Measurements from ENCODE around the gene ANKRD63.

ANKRD63 gene

DNA sequence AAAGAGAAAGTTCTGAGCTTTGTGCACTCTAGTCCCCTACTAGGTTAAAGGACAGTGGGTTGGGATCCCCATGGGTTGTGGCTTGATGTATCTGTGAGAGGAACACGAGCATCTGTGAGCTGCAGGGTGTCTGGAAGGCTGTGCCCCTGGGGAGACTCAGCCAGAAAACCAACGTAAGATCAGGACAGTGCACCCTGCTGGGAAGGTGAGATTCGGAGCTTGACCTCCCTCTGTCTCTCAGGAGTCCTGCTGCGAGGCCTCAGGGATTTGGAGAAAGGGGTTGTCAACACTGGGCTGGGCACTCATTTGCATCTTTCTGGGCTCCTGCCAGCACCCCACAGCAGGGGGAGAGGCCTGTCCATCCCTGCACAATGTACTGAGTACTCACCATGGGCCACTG, 15.2 kb downstream of the ANKRD63 start:
- TF ChIP-seq, protein P1, sequence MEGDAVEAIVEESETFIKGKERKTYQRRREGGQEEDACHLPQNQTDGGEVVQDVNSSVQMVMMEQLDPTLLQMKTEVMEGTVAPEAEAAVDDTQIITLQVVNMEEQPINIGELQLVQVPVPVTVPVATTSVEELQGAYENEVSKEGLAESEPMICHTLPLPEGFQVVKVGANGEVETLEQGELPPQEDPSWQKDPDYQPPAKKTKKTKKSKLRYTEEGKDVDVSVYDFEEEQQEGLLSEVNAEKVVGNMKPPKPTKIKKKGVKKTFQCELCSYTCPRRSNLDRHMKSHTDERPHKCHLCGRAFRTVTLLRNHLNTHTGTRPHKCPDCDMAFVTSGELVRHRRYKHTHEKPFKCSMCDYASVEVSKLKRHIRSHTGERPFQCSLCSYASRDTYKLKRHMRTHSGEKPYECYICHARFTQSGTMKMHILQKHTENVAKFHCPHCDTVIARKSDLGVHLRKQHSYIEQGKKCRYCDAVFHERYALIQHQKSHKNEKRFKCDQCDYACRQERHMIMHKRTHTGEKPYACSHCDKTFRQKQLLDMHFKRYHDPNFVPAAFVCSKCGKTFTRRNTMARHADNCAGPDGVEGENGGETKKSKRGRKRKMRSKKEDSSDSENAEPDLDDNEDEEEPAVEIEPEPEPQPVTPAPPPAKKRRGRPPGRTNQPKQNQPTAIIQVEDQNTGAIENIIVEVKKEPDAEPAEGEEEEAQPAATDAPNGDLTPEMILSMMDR (IDR thresholded peaks at IDR 0.05; ENCODE audit: poor library complexity, severe bottlenecking) = no peak
- Histone ChIP-seq H3K4me3 (ENCODE audit: severe bottlenecking) (no peak overlapping the region), H3K9me3 (ENCODE audit: severe bottlenecking) (no peaks in the 10 kb centered on the region), H3K36me3 (ENCODE audit: low read depth) (peaks cover 4% of the 10 kb centered on the region; the same call in 1 of the 2 replicates), H3K27me3 (ENCODE audit: insufficient read depth, poor library complexity, severe bottlenecking) (no peaks in the 10 kb centered on the region), H3K4me1 (ENCODE audit: insufficient read depth, poor library complexity, severe bottlenecking) (peaks cover 8% of the 10 kb centered on the region), H3K27ac (ENCODE audit: poor library complexity, severe bottlenecking) (peak overlapping the region; percentile 59)
- ATAC-seq (ENCODE audit: low read depth) (no peak), DNase-seq (ENCODE audit: low spot score) (no peak)

DNA sequence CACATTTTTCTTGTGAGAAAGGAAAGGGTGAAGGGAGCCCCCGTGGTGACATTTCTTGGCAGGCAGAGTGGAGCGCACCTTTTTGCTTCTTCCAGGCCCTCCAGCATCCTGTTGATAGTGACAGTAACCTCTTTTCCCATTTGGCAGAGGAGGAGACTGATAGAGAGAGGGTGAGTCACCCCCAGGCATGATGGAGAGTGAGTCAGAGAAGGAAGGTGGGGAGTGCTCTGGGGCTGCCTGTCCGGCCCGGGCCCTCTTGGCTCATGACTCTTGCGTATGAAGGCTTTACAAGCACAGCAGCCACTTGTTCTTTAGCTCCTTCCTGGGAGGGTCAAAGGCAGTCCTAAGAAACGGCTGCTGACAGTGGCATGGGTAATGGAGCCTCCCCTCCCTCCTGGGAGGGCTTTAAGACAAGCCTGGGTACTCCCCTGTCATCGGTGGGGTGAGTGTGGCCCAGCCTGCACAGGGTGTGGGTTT, 16.0 kb downstream of the ANKRD63 start:
- H3K27ac ChIP-seq (ENCODE audit: poor library complexity, severe bottlenecking) = peak overlapping the region; percentile 59
- H3K27me3 ChIP-seq (ENCODE audit: insufficient read depth, poor library complexity, severe bottlenecking) = no peaks in the 10 kb centered on the region
- DNase-seq (ENCODE audit: low spot score) = peak; percentile 98
- H3K36me3 ChIP-seq (ENCODE audit: low read depth) = peaks cover 9% of the 10 kb centered on the region; the same call in 1 of the 2 replicates
- no peaks in the 10 kb centered on the region for H3K9me3 ChIP-seq (ENCODE audit: severe bottlenecking)
- H3K4me3 ChIP-seq (ENCODE audit: severe bottlenecking) = no peak overlapping the region
- ATAC-seq (ENCODE audit: low read depth) = peak; percentile 99
- H3K4me1 ChIP-seq (ENCODE audit: insufficient read depth, poor library complexity, severe bottlenecking) = peaks cover 8% of the 10 kb centered on the region
- TF ChIP-seq, protein P1 (IDR thresholded peaks at IDR 0.05; ENCODE audit: poor library complexity, severe bottlenecking) = no peak

- DNase-seq (ENCODE audit: low spot score) (no peak), ATAC-seq (ENCODE audit: low read depth) (no peak)
- H3K36me3 ChIP-seq (ENCODE audit: low read depth) = peaks cover 9% of the 10 kb centered on the region; the same call in 1 of the 2 replicates
- H3K4me3 ChIP-seq (ENCODE audit: severe bottlenecking) = no peak overlapping the region
- TF ChIP-seq, protein P1 (IDR thresholded peaks at IDR 0.05; ENCODE audit: poor library complexity, severe bottlenecking) = no peak
- H3K4me1 ChIP-seq (ENCODE audit: insufficient read depth, poor library complexity, severe bottlenecking) = peaks cover 8% of the 10 kb centered on the region
- H3K9me3 ChIP-seq (ENCODE audit: severe bottlenecking) = no peaks in the 10 kb centered on the region
- H3K27me3 ChIP-seq (ENCODE audit: insufficient read depth, poor library complexity, severe bottlenecking) = no peaks in the 10 kb centered on the region
- peak overlapping the region; percentile 59 for H3K27ac ChIP-seq (ENCODE audit: poor library complexity, severe bottlenecking)
These were observed 17.0 kb downstream of the ANKRD63 start for GRCh38 chr15:40265875-40266274.

- no peak for ATAC-seq (ENCODE audit: low read depth)
- TF ChIP-seq, protein P1 (IDR thresholded peaks at IDR 0.05; ENCODE audit: poor library complexity, severe bottlenecking) = no peak
These were observed 17.5 kb downstream of the ANKRD63 start for GRCh38 chr15:40265355-40265754.

GRCh38 chr15:40264321-40265153, 18.3 kb downstream of the ANKRD63 start:
- Histone ChIP-seq H3K4me3 (ENCODE audit: severe bottlenecking) (no peak overlapping the region), H3K36me3 (ENCODE audit: low read depth) (peaks cover 15% of the 10 kb centered on the region; the same call in 1 of the 2 replicates), H3K9me3 (ENCODE audit: severe bottlenecking) (no peaks in the 10 kb centered on the region), H3K27ac (ENCODE audit: poor library complexity, severe bottlenecking) (no peak overlapping the region), H3K27me3 (ENCODE audit: insufficient read depth, poor library complexity, severe bottlenecking) (no peaks in the 10 kb centered on the region), H3K4me1 (ENCODE audit: insufficient read depth, poor library complexity, severe bottlenecking) (peaks cover 8% of the 10 kb centered on the region)
- TF ChIP-seq, protein P1 (IDR thresholded peaks at IDR 0.05; ENCODE audit: poor library complexity, severe bottlenecking) = no peak
- ATAC-seq (ENCODE audit: low read depth) = no peak
- DNase-seq (ENCODE audit: low spot score) = no peak

More at GRCh38 chr15:40265355-40265754, 17.5 kb downstream of the ANKRD63 start:
- H3K9me3 ChIP-seq (ENCODE audit: severe bottlenecking) = no peaks in the 10 kb centered on the region
- no peaks in the 10 kb centered on the region for H3K27me3 ChIP-seq (ENCODE audit: insufficient read depth, poor library complexity, severe bottlenecking)
- H3K36me3 ChIP-seq (ENCODE audit: low read depth) = peaks cover 12% of the 10 kb centered on the region; the same call in 1 of the 2 replicates
- no peak overlapping the region for H3K27ac ChIP-seq (ENCODE audit: poor library complexity, severe bottlenecking)
- DNase-seq (ENCODE audit: low spot score) = no peak
- H3K4me1 ChIP-seq (ENCODE audit: insufficient read depth, poor library complexity, severe bottlenecking) = peaks cover 8% of the 10 kb centered on the region
- H3K4me3 ChIP-seq (ENCODE audit: severe bottlenecking) = no peak overlapping the region
